ENCODE data around the gene GFOD1.
"Not testable (repeated sequence)": the region's sequence is repeated elsewhere in the genome, so short reads cannot be mapped to it uniquely, and the experiment has no call there.

The GFOD1 gene

GRCh38 chr6:13463941-13464340 is 23.5 kb downstream of the GFOD1 start:
- no peak for DNase-seq (ENCODE audit: low read depth in 2 of 2)

DNA sequence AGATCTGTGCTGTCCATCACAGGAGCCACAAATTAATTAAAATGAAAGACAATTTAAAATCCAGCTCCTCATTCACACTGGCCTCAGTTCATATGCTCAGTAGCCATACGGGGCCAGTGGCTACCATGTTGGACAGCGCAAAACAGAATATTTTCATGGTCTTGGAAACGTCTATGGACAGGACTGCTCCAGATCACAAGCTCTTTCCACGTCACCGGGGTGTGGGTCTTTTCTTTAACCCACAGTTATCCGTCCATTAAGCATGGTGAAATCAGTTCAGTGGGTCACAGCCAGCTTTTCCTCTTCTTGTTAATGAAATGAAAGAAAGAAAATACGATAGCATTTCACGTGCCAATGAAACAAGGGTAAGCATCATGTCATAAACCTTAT is 24.1 kb downstream of the GFOD1 start:
- DNase-seq (ENCODE audit: low read depth in 2 of 2) = no peak

GRCh38 chr6:13462458-13463327 is 24.7 kb downstream of the GFOD1 start:
- DNase-seq (ENCODE audit: low read depth in 2 of 2) = no peak

GRCh38 chr6:13461805-13462204 is 25.6 kb downstream of the GFOD1 start:
- DNase-seq (ENCODE audit: low read depth in 2 of 2) = no peak

- no peak for DNase-seq (ENCODE audit: low read depth in 2 of 2)
These were observed 26.1 kb downstream of the GFOD1 start for GRCh38 chr6:13461307-13461706.

- DNase-seq (ENCODE audit: low read depth in 2 of 2) = not testable (repeated sequence)
These were observed 27.1 kb downstream of the GFOD1 start for GRCh38 chr6:13460289-13460688.

GRCh38 chr6:13457577-13457976 is 29.8 kb downstream of the GFOD1 start:
- DNase-seq (ENCODE audit: low read depth in 2 of 2) = no peak

DNA sequence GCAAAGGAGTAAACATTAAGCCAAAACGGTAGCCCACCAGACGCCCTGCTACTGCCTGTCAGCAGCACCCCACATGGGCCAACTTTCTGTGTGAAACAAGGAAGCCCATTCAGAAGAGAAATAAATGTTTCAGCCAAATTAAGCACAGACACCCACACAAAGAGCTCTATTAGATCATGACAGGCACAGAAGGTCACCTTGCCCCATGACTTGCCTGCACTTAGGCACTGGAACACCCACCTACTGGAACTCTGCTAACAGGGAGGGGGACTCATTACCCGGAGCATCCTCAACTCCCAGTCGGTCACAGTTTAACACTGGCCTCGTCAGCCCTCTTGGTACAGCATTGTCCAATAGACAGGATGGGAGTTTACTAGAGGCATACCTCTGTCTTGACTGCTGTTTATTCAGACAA is 31.8 kb downstream of the GFOD1 start:
- no peak for DNase-seq (ENCODE audit: low read depth in 2 of 2)

DNA sequence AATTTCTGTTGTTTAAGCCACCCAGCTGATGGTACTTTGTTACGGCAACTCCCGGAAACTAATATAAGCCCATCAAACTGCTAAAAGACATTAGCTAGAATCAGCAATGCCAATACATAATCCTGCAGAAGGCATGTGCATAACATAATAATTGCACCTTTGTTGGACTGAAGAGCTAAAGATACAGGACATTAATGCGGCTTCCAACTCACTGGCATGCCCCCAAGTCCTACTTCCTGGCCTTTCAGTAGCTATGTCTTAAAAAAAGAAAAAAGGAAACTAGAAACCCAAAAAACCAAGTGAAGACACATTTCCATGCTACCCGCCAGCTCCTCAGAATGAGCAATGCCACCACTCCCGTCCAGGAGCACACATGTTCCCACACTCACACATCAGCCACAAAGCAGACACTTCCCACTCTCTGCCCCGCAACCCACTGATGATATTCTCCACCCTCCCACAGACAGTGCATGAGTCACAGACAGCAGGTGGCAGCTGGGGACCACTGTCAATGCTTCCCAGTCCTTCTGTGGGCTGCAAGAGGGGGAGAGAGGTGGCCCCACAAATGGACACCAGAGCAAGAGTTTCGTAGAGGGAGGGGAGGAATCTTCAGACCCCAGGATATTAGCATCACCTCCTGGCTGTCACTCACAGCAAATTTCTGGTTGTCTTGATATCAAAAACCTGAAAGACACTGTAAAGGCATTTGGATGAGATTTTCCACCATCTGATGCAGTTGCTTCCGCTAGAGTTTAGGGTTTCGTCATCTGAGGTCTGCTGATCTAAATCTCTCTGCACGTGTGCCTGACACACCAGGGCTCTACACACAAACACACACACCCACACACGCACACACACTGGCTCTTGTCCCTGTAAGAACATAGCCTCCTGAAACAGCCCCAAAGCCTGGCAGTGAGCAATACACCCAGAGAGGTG is 32.8 kb downstream of the GFOD1 start:
- DNase-seq (ENCODE audit: low read depth in 2 of 2) = peak; percentile 72 to 86

DNA sequence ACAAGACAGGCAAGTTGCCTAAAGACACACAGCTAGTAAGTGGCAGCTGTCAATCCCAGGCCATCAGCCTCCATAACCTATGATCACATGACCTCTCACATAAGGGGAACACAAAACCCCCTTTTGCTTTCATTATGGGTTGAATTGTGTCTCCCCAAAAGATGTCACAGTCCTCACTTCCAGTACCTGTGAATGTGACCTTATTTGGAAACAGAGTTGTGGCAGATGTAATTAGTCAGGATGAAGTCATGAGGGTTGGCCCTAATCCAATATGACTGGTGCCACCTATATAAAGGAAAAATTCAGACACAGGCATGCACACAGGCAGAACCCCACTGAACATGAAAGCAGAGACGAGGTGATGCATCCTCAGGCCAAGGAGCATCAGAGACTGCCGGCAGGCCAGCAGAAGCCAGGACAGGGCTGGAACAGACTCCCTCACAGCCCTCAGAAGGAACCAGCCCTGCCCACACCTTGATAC is 33.6 kb downstream of the GFOD1 start:
- DNase-seq (ENCODE audit: low read depth in 2 of 2) = no peak

- no peak for DNase-seq (ENCODE audit: low read depth in 2 of 2)
These were observed 34.2 kb downstream of the GFOD1 start for GRCh38 chr6:13453153-13453552.

DNA sequence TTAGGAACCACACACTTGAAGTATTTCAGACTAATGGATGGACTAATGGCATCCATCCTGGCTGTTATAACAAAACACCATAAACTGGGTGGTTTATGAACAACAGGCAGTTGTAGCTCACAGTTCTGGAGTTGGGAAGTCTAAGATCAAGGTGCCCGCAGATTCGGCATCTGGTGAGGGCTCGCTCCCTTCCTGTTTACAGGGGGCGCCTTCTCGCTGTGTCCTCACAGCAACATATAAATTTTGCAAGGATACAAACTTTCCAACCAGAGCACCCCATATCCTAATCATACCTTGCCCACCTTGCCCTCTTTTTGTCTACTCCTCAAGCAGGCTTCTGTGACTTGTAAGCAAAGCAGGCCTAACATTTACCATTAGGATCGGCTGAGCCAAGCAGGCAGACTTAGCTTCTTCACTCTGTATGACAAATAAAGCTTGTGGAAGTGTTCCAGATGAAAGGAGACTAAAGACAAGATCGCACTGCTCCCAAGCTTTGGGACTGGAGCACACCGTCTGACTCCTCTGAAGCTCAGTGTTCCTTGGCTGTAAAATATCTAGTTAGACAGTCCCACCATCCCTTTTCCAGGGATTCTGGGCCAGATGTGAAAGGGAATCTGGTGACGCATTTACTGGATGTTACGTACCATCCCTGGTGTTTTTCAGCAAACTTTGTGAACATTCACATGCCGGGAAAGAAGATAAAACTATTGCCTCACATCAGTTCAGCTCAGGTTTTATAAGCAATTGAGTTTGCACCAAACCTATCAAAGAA is 34.9 kb downstream of the GFOD1 start:
- no peak for DNase-seq (ENCODE audit: low read depth in 2 of 2)

DNA sequence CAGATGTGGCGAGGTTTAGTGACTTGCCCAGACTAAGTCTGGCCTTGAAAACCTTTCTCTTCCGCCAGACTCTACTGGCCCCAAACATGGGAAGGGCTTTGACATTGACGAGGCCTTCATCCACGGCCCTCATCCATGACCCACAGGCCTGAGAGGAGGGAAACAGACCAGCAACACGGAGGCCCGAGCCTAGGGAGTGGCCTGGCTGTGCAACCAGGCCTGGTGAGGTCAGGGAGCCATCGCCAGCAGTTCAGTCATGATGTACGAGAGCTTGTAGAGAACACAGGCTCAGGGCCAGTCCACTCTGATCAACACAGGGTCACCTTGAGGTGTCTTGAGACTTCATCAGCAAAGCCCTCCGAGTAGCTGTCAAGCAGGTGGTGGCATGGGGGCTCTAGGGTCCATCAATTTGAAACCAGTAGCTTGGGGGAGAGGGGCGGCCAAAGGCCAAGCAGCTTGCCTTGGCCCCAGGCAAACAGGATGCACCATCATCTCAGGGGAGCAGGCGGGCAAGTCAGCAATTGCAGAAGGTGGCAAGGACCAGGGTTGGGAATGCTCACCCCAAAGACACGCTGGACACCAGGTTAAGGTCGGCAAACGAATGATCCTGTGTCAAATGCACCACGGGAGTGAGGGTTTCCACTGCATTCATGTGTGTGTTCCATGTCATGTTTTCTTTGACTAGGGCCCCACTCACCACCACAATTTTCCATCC is 36.1 kb downstream of the GFOD1 start:
- no peak for DNase-seq (ENCODE audit: low read depth in 2 of 2)

- no peak for DNase-seq (ENCODE audit: low read depth in 2 of 2)
These were observed 36.8 kb downstream of the GFOD1 start for GRCh38 chr6:13450628-13451027.

DNA sequence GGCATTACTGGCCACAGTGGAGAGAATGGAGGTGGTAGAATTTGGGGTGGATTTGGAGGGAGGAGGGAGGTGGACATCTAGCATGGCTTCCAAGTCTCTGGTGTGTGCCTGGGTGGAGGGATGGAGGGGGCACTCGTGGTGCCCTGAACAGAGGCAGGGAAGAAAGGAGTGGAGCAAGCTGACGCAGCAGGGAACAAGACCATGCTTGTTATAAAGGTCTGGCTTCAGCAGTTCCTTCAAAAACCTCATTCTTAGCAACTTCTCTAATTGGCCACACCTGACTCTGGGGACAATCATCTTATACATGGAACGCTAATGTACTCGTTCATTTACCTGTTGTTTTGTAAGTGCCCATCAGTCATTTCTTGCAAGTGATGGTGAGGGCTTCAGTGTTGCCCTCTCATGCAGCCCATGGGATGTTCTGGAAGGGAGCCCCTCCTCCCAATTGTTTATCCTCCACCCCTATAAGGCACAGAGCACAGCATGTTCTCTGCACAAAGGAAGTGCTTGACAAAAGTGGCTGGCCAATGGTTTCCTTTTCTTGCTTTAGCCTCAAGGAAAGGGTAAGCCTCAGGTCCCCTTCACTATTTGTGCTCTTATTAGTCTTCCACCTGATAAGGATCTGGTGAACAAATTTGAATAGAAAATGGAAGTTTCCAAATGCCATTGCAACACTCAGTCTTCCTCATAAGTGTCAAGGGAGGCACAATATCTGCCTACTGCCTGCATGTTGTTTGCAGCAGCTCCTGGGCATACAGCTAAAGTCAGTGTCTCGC is 39.3 kb downstream of the GFOD1 start:
- no peak for DNase-seq (ENCODE audit: low read depth in 2 of 2)

GRCh38 chr6:13446381-13446780 is 41.0 kb downstream of the GFOD1 start:
- DNase-seq (ENCODE audit: low read depth in 2 of 2) = no peak

DNA sequence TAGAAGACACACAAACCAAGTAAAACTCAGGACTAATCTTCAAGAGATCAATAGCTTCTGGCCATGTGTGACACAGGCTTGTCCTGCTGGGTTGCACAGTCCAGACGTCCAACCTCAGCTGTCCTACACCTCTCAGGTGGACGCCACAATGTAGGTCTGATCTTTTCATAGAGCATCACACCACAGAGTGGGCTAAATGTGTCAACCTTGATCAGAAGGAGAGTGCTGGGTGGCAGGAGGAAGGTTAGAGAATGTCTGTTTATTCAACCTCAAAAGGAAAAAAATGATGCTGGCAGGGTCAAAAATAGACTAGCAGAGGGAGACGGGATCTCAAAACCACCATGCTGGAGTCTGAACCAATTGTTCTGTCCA is 41.7 kb downstream of the GFOD1 start:
- DNase-seq (ENCODE audit: low read depth in 2 of 2) = no peak

GRCh38 chr6:13445005-13445743 is 42.2 kb downstream of the GFOD1 start:
- no peak for DNase-seq (ENCODE audit: low read depth in 2 of 2)

DNA sequence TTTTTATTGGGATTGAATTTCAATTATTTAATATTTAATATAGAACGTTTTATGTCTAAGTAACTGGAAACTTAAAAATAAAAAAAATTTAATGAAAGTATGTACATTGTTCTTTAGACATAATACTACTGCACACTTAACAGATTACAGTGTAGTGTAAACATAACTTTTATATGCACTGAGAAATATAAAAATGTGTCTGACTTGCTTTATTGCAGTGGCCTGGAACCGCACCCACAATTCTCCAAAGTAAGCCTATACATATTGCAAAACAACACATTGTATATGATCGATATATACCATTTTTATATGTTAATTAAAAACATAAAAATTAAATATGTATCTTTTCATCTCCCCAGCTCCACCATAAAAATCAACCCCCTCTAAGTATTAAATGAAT is 42.8 kb downstream of the GFOD1 start:
- DNase-seq (ENCODE audit: low read depth in 2 of 2) = no peak

- not testable (repeated sequence) for DNase-seq (ENCODE audit: low read depth in 2 of 2)
These were observed 43.4 kb downstream of the GFOD1 start for GRCh38 chr6:13443978-13444377.

Data from activated CD8-positive, alpha-beta memory T cell treated with anti-CD3 and anti-CD28 coated beads for 4 hours (primary cell).